Measurements from ENCODE around the gene MIGA2.

- TF ChIP-seq CTCF (IDR thresholded peaks at IDR 0.05): no peak
- no peak for TF ChIP-seq POLR2A (IDR thresholded peaks at IDR 0.05)
These were observed 59.5 kb downstream of the MIGA2 start for GRCh38 chr9:129095908-129096307.
